K562 treated with DMSO at 1 percent for 12 hours (cell line): Measurements from ENCODE around the gene PLD2. TPM values are rescaled to one million over a fixed set of nuclear protein-coding genes. Genes with fewer than 3 reads are reported as not detected.

Source experiments
- total RNA-seq: library from RNA; unstranded; fragments of 300-600 nt; gene quantifications from 2 replicates; pipeline ENCODE4 v1.2.3, GENCODE V29; 2022; ENCODE audit not compliant: insufficient read depth

Gene PLD2
- 10.0 and 10.2 TPM in 2 replicates for total RNA-seq

DNA sequence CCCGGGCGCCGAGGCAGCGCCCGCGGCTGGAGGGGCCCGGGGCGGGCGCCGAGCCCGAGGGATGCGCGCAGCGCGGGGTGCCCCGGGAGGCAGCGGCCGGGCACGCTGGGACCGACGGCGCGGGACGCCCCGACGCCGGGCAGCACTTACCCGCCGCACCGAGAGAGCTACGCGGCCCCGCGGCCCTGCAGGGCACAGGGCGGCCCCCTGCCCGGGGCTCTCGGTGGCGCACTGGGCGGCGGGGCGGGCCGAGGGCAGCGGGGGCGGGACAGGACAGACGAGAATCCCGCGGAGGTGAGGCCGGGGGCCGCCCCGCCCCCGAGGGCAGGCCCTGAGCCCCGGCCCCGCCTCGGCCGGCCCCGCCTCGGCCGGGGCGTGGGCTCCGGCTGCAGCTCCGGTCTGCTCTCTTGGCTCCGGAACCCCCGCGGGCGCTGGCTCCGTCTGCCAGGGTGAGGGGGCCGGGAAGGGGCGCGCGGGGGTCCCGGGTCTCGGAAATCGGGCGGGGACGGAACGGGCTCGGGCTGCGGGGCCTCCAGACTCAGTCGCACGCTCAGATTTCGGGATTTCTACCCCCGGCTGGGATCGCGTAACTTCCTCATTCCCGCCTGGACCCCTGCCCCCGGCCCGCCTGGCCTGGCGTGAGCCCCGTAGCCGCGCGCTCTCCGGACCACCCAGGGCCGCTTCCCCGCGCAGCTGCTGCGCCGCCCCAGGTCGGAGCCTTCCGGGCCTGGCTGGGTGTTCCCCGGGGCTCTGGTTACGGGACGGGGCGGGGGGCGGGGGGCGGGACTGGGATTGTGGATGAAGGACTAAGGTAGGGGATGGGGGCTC, at the start of gene PLD2:
Gene PLD2, plus strand, starts transcription at position 376 of the 828 bp plus-strand sequence. CDS start 621 bp downstream, outside the sequence.

GRCh38 chr17:4771519-4772234, 35.3 kb upstream of the PLD2 start, which contains the start of gene TM4SF5:
Gene TM4SF5, plus strand, starts transcription at chr17:4771886. Its CDS starts 37 bp downstream, at chr17:4771923.

DNA sequence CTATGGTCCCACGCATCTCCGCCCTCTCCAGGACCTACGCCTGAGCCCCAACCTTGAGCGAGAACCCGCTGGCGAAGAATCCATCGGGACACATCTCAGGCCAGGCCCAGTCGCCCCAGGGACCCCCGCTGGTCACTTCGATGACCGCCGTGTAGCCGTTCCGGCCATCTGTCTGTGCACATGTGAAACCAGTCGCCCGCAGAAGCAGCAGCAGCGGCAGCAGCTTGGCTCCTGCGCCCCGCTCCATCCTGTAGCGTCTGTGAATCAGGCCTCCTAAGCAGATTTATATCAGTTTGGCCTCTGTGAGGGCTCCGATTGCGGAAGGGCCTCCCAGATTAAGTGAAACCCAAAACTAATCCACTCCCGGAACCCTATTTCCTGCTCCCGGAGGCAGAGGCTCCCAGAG, 20.8 kb upstream of the PLD2 start, which contains the start of gene VMO1:
Gene VMO1, minus strand, starts transcription at position 259 of the 406 bp plus-strand sequence. Its CDS starts 12 bp downstream, at position 247.

GRCh38 chr17:4788807-4789700, 17.9 kb upstream of the PLD2 start, which contains the start of gene GLTPD2:
Gene GLTPD2, plus strand, starts transcription at chr17:4788964. Its CDS starts 48 bp downstream, at chr17:4789012.

GRCh38 chr17:4802228-4802627, 4.7 kb upstream of the PLD2 start, which contains the start of gene C17orf114:
Gene C17orf114, minus strand, starts transcription at chr17:4802328.

DNA sequence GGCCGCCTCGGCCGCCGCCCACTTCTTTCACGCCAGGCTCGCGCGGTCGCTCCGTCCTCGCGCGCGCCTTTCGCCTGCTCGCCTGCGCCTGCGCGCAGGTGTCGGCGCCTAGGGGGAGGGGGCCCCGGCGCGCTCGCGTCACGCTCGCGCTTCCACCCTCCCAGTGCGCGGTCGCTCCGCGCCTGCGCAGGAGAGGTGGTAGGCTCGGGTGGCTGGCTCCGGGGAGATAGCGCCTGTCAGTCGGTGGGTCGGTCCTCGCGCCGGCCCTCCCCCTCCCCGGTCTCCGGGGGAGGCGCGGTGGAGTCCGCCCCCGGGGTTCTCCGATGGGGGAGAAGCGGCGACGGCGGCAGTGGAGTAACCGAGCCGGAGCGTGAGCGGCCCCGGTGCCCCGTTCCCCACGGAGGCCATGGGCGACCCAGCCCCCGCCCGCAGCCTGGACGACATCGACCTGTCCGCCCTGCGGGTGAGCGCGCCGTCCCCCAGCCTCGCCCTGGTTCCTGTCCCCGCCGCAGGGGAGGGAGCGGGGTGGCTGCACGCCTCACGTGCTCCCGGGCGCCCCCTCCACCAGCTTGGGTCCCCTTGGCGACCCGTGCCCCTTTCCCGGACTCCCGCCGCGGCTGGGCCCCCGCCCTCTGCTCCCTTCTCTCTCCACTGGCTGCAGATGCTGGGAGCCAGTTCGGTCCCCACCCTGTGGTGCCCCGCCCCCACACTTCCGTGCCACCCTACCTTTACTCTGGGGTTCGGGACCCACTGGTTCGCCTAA, 26.4 kb downstream of the PLD2 start, which contains the start of gene MINK1:
Gene MINK1, plus strand, starts transcription at position 163 of the 763 bp plus-strand sequence. Its CDS starts 244 bp downstream, at position 407.

Other genes with a start within 250 kb of the PLD2 start
- gene GGT6, start 246.6 kb upstream of the PLD2 start, total RNA-seq: not detected in 2 replicates
- not detected in 2 replicates for gene SMTNL2, start 222.6 kb upstream of the PLD2 start, total RNA-seq
- gene ALOX15, start 165.5 kb upstream of the PLD2 start, total RNA-seq: not detected in 2 replicates
- gene PELP1, start 103.0 kb upstream of the PLD2 start, total RNA-seq: 27.5 and 53.1 TPM in 2 replicates
- gene ARRB2, start 96.5 kb upstream of the PLD2 start, total RNA-seq: 16.6 and 23.4 TPM in 2 replicates
- gene MED11, start 75.7 kb upstream of the PLD2 start, total RNA-seq: 6.8 and 7.9 TPM in 2 replicates
- not detected in 2 replicates for gene ZMYND15, start 67.3 kb upstream of the PLD2 start, total RNA-seq
- gene CXCL16, start 67.2 kb upstream of the PLD2 start, total RNA-seq: 0.85 TPM in 1 of 2 replicates, not detected in the other
- gene TM4SF5, start 35.3 kb upstream of the PLD2 start, total RNA-seq: not detected in 2 replicates
- gene VMO1, start 20.8 kb upstream of the PLD2 start, total RNA-seq: not detected in 2 replicates
- 1.0 and 1.7 TPM in 2 replicates for gene GLTPD2, start 18.2 kb upstream of the PLD2 start, total RNA-seq
- gene PSMB6, start 11.0 kb upstream of the PLD2 start, total RNA-seq: 171 and 204 TPM in 2 replicates
- gene MINK1, start 26.2 kb downstream of the PLD2 start, total RNA-seq: 11.8 and 28.5 TPM in 2 replicates
- gene C17orf107, start 92.4 kb downstream of the PLD2 start, total RNA-seq: 0.31 TPM in 1 of 2 replicates, not detected in the other
- not detected in 2 replicates for gene CHRNE, start 95.9 kb downstream of the PLD2 start, total RNA-seq
- 1.9 TPM in 1 of 2 replicates, not detected in the other for gene GP1BA, start 125.1 kb downstream of the PLD2 start, total RNA-seq
- gene SLC25A11, start 132.9 kb downstream of the PLD2 start, total RNA-seq: 56.3 and 66.0 TPM in 2 replicates
- gene RNF167, start 133.1 kb downstream of the PLD2 start, total RNA-seq: 44.1 and 44.9 TPM in 2 replicates
- 500 and 571 TPM in 2 replicates for gene PFN1, start 141.4 kb downstream of the PLD2 start, total RNA-seq
- gene ENO3, start 144.0 kb downstream of the PLD2 start, total RNA-seq: 11.9 and 14.1 TPM in 2 replicates
- 39.6 and 41.2 TPM in 2 replicates for gene SPAG7, start 160.7 kb downstream of the PLD2 start, total RNA-seq
- gene CAMTA2, start 180.5 kb downstream of the PLD2 start, total RNA-seq: 15.5 and 24.6 TPM in 2 replicates
- not detected in 2 replicates for gene INCA1, start 190.4 kb downstream of the PLD2 start, total RNA-seq
- gene KIF1C, start 190.8 kb downstream of the PLD2 start, total RNA-seq: 8.6 and 14.7 TPM in 2 replicates
- not detected in 2 replicates for gene SLC52A1, start 228.3 kb downstream of the PLD2 start, total RNA-seq